Endothelial cell of umbilical vein (primary cell): ENCODE results near the gene KCTD13. TPM values are rescaled to one million over a fixed set of nuclear protein-coding genes. Genes with fewer than 3 reads are reported as not detected.

Experiments
- BruUV-seq: library from RNA; stranded (reverse); fragments of 400-500 nt; replicated peaks from 2 replicates; lab custom pipeline; 2021; lab: Mats Ljungman, UMichigan
- CTCF ChIA-PET: fragments of 300-600, 350-600 bp; sonication (Branson Sonifier 250); formaldehyde crosslinking; loops from one replicate; lab custom pipeline; 2021; ENCODE audit warnings: antibody characterized with exemption, inconsistent platforms; lab: Charles Lee
- POLR2A ChIA-PET: fragments of 300-600, 350-600 bp; sonication (Branson Sonifier 250); formaldehyde crosslinking; loops from one replicate; lab custom pipeline; 2021; ENCODE audit warnings: antibody characterized with exemption, inconsistent platforms; lab: Charles Lee
- DNase-seq: peaks from one replicate; pipeline ENCODE4 v3.0.0-alpha.2; 2011; ENCODE audit warnings: low read depth, low spot score
- FAIRE-seq: peaks from 2 replicates; lab custom pipeline; 2011; peaks lifted over from hg19 to GRCh38; lab: Jason Lieb, UNC
- H2AFZ ChIP-seq: 2 replicates; pipeline ENCODE4 v1.6.0; 2012; ENCODE audit warnings: low read depth, low read length, control low read depth, inconsistent platforms
- H3K27ac ChIP-seq: 2 replicates; pipeline ENCODE4 v1.5.1; 2011; ENCODE audit warnings: low read depth, mild to moderate bottlenecking, control low read depth, low read length, moderate library complexity; ENCODE audit not compliant: insufficient read depth
- H3K27me3 ChIP-seq, 2 experiments: 2 replicates each; pipeline versions ENCODE4 v1.6.0 to v1.6.1; 2011; ENCODE audit warnings: low read length in 2 of 2, mixed read lengths in 1 of 2; ENCODE audit not compliant: control insufficient read depth in 2 of 2, insufficient read depth in 2 of 2
- H3K36me3 ChIP-seq, 2 experiments: 2 replicates in 1 of 2; 3 replicates in 1 of 2; pipeline ENCODE4 v1.5.1; 2011; ENCODE audit warnings: low read length in 2 of 2, mild to moderate bottlenecking in 1 of 2, moderate library complexity in 1 of 2; ENCODE audit not compliant: control insufficient read depth in 2 of 2, insufficient read depth in 2 of 2; ENCODE audit errors: extremely low read depth in 1 of 2
- H3K4me1 ChIP-seq: 3 replicates; pipeline ENCODE4 v1.5.1; 2011; ENCODE audit warnings: mild to moderate bottlenecking, low read length; ENCODE audit not compliant: control insufficient read depth, insufficient read depth; ENCODE audit errors: extremely low read depth
- H3K4me2 ChIP-seq: 2 replicates; pipeline ENCODE4 v1.6.1; 2011; ENCODE audit warnings: low read length, control low read depth, mixed read lengths; ENCODE audit not compliant: insufficient read depth
- H3K4me3 ChIP-seq, 3 experiments: fragments of 200-600 bp in 1 of 3; sonication (generic), shearing (Covaris generic) in 1 of 3; replicated peaks in 1 of 3; 2 replicates each; pipeline ENCODE4 v1.5.1; 2011 to 2016; ENCODE audit warnings: control low read depth in 3 of 3, low read length in 3 of 3, mild to moderate bottlenecking in 2 of 3, inconsistent platforms in 1 of 3, low read depth in 1 of 3, moderate library complexity in 1 of 3; ENCODE audit not compliant: insufficient read depth in 1 of 3
- H3K79me2 ChIP-seq: 2 replicates; pipeline ENCODE4 v1.6.0; 2012; ENCODE audit warnings: low read length, inconsistent platforms; ENCODE audit not compliant: control insufficient read depth, insufficient read depth
- H3K9ac ChIP-seq: replicated peaks from 2 replicates; pipeline ENCODE3; 2011; ENCODE audit warnings: low read length, control low read depth; ENCODE audit not compliant: insufficient read depth; ENCODE audit errors: extremely low read depth
- H3K9me1 ChIP-seq: replicated peaks from 3 replicates; pipeline ENCODE4 v1.6.0; 2011; ENCODE audit warnings: mild to moderate bottlenecking, low read length; ENCODE audit not compliant: control insufficient read depth, insufficient read depth; ENCODE audit errors: extremely low read depth
- H3K9me3 ChIP-seq: replicated peaks from 2 replicates; pipeline ENCODE4 v1.5.1; 2012; ENCODE audit warnings: low read length, inconsistent platforms; ENCODE audit not compliant: control insufficient read depth, insufficient read depth
- H4K20me1 ChIP-seq: replicated peaks from 2 replicates; pipeline ENCODE3; 2011; ENCODE audit warnings: mild to moderate bottlenecking, low read length; ENCODE audit not compliant: control insufficient read depth, insufficient read depth; ENCODE audit errors: extremely low read depth
- CTCF ChIP-seq, 2 donors: IDR thresholded peaks; 1 replicate in 1 of 2; 2 replicates in 1 of 2; pipeline ENCODE4 v1.5.1; 2011; ENCODE audit warnings: low read length in 2 of 2, mild to moderate bottlenecking in 2 of 2, moderate library complexity in 2 of 2, control low read depth in 1 of 2, inconsistent platforms in 1 of 2, low read depth in 1 of 2; ENCODE audit not compliant: insufficient read depth in 1 of 2; ENCODE audit errors: extremely low read depth in 1 of 2
- EZH2 ChIP-seq: IDR thresholded peaks from 2 replicates; pipeline ENCODE4 v1.6.1; 2012; ENCODE audit warnings: borderline replicate concordance, low read depth, mild to moderate bottlenecking, moderate library complexity, low read length, inconsistent platforms; ENCODE audit not compliant: severe bottlenecking
- GATA2 ChIP-seq: IDR thresholded peaks from 2 replicates; pipeline ENCODE4 v1.7.0; 2011; ENCODE audit warnings: low read depth, mild to moderate bottlenecking, moderate library complexity, mixed read lengths, low read length; ENCODE audit not compliant: insufficient read length, insufficient read depth
- MYC ChIP-seq: IDR thresholded peaks from one replicate; pipeline ENCODE4 v1.6.1; 2011; ENCODE audit warnings: mild to moderate bottlenecking, low read depth, low read length
- POLR2AphosphoS5 ChIP-seq: IDR thresholded peaks from 2 replicates; pipeline ENCODE4 v1.6.1; 2012; ENCODE audit warnings: low read depth, mild to moderate bottlenecking, control low read depth, low read length, moderate library complexity; ENCODE audit not compliant: insufficient read depth
- dilution Hi-C: fragments of 300-500 bp; cut with MboI; formaldehyde crosslinking; loops from one replicate; pipeline ENCODE4 v1.15.0; 2019; ENCODE audit warnings: low sequenced_read_pairs; ENCODE audit not compliant: extremely low pct_ligation_motif_present
- intact Hi-C: fragments of 100-400 bp; cut with micrococcal nuclease; formaldehyde crosslinking; loops from one replicate; pipeline ENCODE4 v1.10.0; 2022
- polyA plus RNA-seq, 4 experiments: library from polyadenylated mRNA; depleted of rRNA in 3 of 4; stranded (reverse) in 3 of 4; unstranded in 1 of 4; fragments of >200 nt; gene quantifications; 2 replicates each; pipeline versions ENCODE4 v1.2.1 to v1.2.3, GENCODE V29; 2011 to 2012; ENCODE audit warnings: missing spikeins in 1 of 4
- total RNA-seq: library from RNA; stranded (reverse); gene quantifications from 2 replicates; pipeline ENCODE4 v1.2.3, GENCODE V29; 2021
- TF ChIP-seq, protein P1 (sequence below): IDR thresholded peaks from 2 replicates; pipeline ENCODE4 v1.6.1; 2011; ENCODE audit not compliant: insufficient read depth, insufficient read length

The KCTD13 gene
- total and polyA plus RNA-seq, 2 donors (not counting 3 experiments of a cell fraction or from before 2014, with no cell fraction given), result 22.6 to 24.2 TPM

GRCh38 chr16:29876594-29877249 is 49.3 kb downstream of the KCTD13 start:
- CTCF ChIA-PET, result interaction anchor here (0.9 to 2.2 kb wide), 2 partner anchors 14 to 28 kb away, joined by 3 to 9 read pairs; no protein-coding TSS in a partner anchor

More at GRCh38 chr16:29876594-29877249, 49.3 kb downstream of the KCTD13 start:
- H3K9me1 ChIP-seq, result no peaks in the 10 kb centered on the region
- no peaks in the 10 kb centered on the region for H3K9me3 ChIP-seq
- intact Hi-C loops, result no loop called here
- H3K27me3 ChIP-seq, result peaks cover 14 to 16% of the 10 kb centered on the region in 2 experiments
- no peak for DNase-seq
- H4K20me1 ChIP-seq, result no peaks in the 10 kb centered on the region
- H3K79me2 ChIP-seq, result no peaks in the 10 kb centered on the region
- no peaks in the 10 kb centered on the region for H3K36me3 ChIP-seq
- dilution Hi-C loops, result no loop called here
- H2AFZ ChIP-seq, result peak overlapping the region; percentile 9
- FAIRE-seq, result no peak
- H3K4me2 ChIP-seq, result no peak overlapping the region
- H3K9ac ChIP-seq, result no peak overlapping the region
- H3K4me3 ChIP-seq, result no peak overlapping the region
- POLR2A ChIA-PET, result interaction anchor here (0.5 kb wide), 1 partner anchor 40 kb away, joined by 4 read pairs; no protein-coding TSS in a partner anchor
- H3K27ac ChIP-seq, result no peak overlapping the region
- BruUV-seq, result no TSS peak
- TF ChIP-seq GATA2 (no peak), EZH2 (peak; percentile 81), POLR2AphosphoS5 (no peak), CTCF (IDR thresholded peaks at IDR 0.05; ENCODE audit: extremely low read depth in 1 of 2, insufficient read depth in 1 of 2, low read depth in 1 of 2, low read length in 2 of 2) (no peak), MYC (no peak)
- TF ChIP-seq, protein P1, sequence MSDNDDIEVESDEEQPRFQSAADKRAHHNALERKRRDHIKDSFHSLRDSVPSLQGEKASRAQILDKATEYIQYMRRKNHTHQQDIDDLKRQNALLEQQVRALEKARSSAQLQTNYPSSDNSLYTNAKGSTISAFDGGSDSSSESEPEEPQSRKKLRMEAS, result no peak
- H3K4me1 ChIP-seq, result no peaks in the 10 kb centered on the region
